SK-MEL-5 (cell line): ENCODE measurements around the gene CWC22. TPM values are rescaled to one million over a fixed set of nuclear protein-coding genes. Genes with fewer than 3 reads are reported as not detected.
"Not testable (repeated sequence)": the region's sequence is repeated elsewhere in the genome, so short reads cannot be mapped to it uniquely, and the experiment has no call there.

Experiments
- DNase-seq: peaks from one replicate; pipeline ENCODE4 v3.0.0-alpha.2; 2016; ENCODE audit warnings: low read depth, low spot score
- in situ Hi-C: cut with HindIII; loops from 2 replicates; pipeline ENCODE4 v1.10.0; 2016; ENCODE audit warnings: low sequenced_read_pairs, high pct_unique_total_duplicates, low pct_unique_long_range_greater_than_20kb
- small RNA-seq, 2 experiments: library from RNA; depleted of rRNA; stranded (forward); fragments of <200 nt; gene quantifications; one replicate each; pipeline ENCODE3, GENCODE V24; 2014
- total RNA-seq: library from RNA; depleted of rRNA; stranded (reverse); fragments of >200 nt; shearing (Covaris generic); gene quantifications from 2 replicates; pipeline ENCODE4 v1.2.3, GENCODE V29; 2014; rRNA removed

Gene CWC22
- total RNA-seq, 1 experiment from 2014 or later = 11.5 TPM

- in situ Hi-C loops = no loop called here
- DNase-seq = no peak
Measured at GRCh38 chr2:179931502-179931901, 75.6 kb downstream of the CWC22 start.

GRCh38 chr2:179929997-179930396, 77.1 kb downstream of the CWC22 start:
- DNase-seq, in situ Hi-C loops: not testable (repeated sequence)

DNA sequence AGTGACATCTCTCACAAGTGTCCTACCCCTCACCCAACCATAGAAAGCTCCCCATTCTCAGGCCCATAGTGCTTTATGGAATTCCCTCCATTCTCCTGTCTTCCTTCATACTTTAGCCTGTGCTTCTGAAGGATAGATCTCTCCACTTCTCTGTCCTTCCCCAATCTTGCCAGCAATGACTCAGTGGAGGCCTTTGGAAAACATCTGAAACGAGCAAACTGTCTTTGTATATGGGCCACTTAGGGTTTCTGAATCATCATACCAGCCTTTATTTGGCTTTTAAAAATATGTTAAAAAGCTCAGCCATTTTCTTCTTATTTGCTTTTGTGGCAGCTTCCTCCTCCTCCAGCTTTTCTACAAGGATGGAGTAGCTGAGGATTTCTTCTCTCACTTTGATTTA, 80.1 kb downstream of the CWC22 start:
- in situ Hi-C loops = no loop called here

GRCh38 chr2:179925713-179926112, 81.4 kb downstream of the CWC22 start:
- no peak for DNase-seq
- in situ Hi-C loops = no loop called here

More for the DNA sequence above, 80.1 kb downstream of the CWC22 start:
- DNase-seq = no peak

DNA sequence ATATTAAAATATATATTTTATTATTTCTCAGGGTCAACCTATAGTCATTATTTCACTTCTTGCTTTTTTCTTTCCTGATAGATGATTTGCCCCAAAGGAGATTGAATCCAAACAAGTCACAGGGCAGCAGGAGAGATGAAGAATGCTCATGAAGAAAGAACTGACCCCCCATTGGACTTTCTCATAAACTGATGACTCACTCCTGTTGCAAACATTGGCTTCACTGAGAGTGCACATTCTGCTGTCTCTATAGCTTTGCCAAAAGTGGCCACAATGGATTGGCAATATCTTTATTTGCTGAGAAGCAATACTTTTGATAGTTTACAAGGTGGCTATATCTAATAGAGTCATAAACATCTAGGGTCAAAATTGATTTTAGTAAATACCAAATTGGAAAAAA, 89.8 kb downstream of the CWC22 start:
- no peak for DNase-seq

DNA sequence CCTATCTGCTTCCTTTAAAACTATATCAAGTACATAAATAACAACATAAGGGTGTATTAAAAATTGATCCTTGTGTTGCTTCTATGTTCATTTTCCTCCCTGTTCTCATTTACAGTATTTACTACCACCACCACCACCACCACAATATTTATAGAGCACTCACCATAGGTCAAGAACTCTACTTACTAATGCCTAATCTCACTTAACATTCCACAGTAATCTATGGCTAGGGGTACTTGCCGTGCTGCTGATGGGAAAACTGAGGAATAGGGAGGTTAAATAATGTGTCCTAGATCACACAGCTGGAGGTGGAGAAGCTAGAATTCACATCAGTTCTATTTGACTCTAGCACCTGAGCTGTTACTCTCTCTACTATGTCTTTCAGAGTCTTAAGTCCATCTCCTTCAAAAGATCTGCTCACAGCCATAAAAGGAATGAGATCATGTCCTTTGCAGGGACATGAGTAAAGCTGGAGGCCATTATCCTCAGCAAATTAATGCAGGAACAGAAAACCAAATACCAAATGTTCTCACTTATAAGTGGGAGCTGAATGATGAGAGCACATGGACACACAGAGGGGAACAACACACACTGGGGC, 91.6 kb downstream of the CWC22 start:
- in situ Hi-C loops = no loop called here
- no peak for DNase-seq

More for the DNA sequence above, 89.8 kb downstream of the CWC22 start:
- in situ Hi-C loops = no loop called here

DNA sequence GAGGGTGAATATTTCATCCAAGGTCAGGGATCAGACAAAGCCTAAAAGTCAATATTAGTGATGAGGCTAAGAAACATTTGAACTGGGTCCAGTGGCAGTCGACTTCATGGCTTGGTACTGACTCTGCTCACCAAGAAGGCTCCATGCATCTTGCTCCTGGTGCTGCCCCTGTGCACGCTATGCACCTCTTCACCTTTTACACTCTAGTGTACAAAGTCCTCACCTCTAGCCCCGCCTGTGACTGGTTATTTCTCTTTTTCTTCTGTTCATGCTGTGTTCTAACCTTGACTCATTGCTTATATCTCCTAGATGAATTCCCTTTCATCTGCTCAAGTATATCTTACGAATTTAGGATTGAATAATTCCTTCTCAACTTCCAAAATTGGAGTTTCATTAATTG, 93.3 kb downstream of the CWC22 start:
- in situ Hi-C loops = no loop called here
- DNase-seq = no peak

DNA sequence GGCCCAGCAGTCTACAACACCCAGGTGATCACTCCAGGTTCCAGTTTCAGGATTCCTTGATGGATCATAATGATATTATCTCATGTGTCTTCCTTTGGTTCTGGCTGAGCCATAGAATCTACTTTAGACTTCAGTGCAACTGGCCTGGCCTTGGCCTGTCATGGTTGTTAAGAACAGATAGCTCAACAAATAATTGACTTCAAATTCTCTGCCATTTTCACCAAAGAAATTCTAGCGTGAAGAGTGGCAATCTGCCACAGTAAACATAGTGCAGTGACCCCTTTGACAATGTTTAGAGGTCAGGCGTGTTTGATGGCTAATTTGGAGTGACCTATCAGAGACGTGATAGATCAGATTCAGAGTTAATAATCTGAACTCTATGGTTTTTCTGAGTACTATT, 95.5 kb downstream of the CWC22 start:
- in situ Hi-C loops = no loop called here
- no peak for DNase-seq

DNA sequence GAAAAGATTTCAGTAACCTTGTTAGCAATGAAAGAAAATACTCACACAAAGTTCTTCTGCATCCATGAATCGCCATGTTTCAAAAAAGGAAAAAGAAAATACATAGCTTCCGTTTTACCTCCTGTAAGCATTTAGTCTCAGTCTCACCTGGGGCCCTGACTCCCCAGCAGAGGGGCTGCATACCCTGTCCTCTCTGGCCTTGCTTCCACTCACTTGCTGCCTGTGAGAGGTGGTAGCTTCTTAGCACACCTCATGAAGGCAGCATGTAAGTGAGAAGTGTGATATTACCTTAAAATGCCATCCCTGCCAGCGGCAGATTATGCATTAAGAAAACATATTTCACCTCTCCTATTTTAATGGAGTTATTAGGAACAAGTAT, 96.4 kb downstream of the CWC22 start:
- in situ Hi-C loops = no loop called here
- no peak for DNase-seq

GRCh38 chr2:179909845-179910734, 97.0 kb downstream of the CWC22 start:
- no peak for DNase-seq
- in situ Hi-C loops = no loop called here

DNA sequence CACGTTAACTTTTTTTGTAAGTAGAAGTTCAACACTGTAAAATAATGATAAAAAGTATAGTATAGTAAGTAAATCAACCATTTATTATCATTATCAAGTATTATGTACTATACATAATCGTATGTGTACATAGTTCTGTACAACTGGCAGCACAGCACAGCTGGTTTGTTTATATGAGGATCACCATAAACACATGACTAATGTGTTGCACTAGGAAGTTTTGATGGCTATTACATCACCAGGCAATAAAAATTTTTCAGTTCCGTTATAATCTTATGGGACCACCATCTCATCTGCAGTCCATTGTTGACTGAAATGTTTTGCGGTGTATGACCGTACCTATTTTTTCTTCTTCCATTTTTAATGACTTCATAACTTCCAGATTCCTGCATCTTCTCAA, 106.4 kb downstream of the CWC22 start:
- in situ Hi-C loops = no loop called here

DNA sequence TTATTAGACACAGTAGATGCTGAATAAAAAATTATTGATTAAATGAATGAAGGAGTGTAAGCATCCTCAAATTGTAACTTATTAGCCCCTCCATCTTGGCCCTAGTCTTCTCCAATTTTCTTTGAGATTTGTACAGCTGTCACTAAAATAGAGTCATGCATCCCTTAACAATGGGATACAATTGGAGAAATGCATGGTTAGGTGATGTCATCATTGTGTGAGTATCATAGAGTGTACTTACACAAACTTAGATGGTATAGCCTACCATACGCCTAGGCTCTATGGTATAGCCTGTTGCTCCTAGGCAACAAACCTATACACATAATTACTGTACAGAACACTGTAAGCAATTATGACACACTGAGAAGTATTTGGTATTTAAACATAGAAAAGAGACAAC, 107.4 kb downstream of the CWC22 start:
- no peak for DNase-seq
- in situ Hi-C loops = no loop called here

More for the DNA sequence above, 106.4 kb downstream of the CWC22 start:
- no peak for DNase-seq

GRCh38 chr2:179898873-179899272, 108.2 kb downstream of the CWC22 start:
- peak; percentile 79 for DNase-seq

More at GRCh38 chr2:179898873-179899272, 108.2 kb downstream of the CWC22 start:
- in situ Hi-C loops = no loop called here

Small RNA genes lying within 50 kb of the gene (small RNA-seq; reads per million reads assigned to genes)
- gene RF00416 = 0 to 0.02 reads per million in 2 experiments

Other genes starting within 250 kb of the CWC22 start
- gene ZNF385B, start 145.7 kb downstream of the CWC22 start, total RNA-seq = not detected in 2 replicates